Activated gamma-delta T cell treated with Interleukin-2 at 50 U/mL for 16 hours (primary cell): Measurements from ENCODE around the gene NKIRAS2.

Source experiments
- DNase-seq: peaks from one replicate; pipeline ENCODE4 v3.0.0-alpha.2; 2020

The NKIRAS2 gene

GRCh38 chr17:42027961-42028790 is 8.3 kb downstream of the NKIRAS2 start:
- no peak for DNase-seq

DNA sequence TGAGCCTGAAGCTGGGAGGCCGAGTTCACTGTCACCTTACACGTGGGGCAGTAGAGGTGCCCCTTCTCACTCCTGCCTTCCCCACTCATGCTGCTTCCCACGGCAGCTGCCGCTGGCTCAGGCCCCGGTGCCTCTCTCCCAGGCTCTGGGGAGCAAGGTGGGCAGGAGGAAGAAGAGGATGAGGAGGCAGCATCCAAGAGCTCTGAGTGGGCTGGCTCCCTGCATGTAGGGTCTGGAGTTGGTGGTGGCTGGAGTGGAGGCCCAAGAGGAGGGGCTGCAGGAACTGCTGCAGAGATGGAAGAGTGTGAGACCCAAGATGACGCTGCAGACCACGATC is 8.9 kb downstream of the NKIRAS2 start:
- no peak for DNase-seq

- no peak for DNase-seq
Measured at GRCh38 chr17:42031584-42031983, 11.7 kb downstream of the NKIRAS2 start.

DNA sequence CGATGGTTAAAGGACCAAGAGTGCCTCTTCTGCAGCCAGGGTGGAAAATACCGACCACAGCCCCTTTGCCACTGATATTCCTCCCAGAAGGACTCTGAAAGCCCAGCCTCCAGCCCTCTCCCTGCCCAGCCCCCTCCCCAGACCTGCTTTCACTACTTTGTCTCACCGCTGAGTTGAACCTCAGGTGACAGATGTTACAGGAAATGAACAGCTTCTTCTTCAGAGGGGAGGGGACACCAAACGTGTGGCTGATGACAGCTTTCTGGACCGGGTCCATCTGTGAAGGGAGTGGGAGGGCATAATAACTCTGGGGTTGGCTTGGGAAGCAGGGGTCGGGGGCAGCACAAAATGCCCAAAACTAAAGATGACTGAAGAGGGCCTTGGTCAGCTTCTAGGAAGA is 14.2 kb downstream of the NKIRAS2 start:
- no peak for DNase-seq

DNA sequence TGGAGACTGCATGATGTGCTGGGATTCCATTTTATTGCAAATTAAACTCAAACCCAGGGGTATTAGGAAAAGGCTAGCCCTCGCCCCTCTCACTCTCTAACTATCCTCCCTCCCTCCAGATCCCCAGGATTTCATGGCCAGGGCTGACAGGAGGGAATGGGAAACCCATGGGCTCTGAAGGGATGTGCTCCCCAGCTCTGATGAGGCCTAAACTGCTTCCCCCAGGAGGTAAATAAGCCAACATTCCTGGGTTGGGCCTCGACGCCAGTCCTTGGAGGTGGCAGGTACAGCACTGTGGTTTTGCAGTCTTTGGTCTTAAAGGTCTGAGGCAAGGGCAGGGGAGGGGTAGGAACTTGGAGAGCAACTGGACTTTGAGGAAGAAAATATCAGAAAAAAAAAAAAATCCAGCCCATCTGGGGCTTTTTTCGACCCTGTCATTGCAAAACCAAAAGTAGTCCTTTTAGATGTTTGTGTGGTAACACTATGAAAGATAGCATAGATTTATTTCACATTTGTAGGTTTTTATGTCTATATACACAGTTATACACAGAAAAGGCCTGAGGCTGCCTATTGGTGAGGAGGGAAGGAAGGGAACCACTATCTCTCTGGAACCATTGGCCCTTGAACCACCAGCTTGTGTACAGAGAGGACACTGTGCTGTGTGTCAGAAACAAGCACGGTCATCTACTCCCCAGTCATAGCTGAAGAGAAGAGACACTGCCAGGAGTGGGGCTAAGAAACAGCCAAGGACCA is 18.5 kb downstream of the NKIRAS2 start:
- no peak for DNase-seq

DNA sequence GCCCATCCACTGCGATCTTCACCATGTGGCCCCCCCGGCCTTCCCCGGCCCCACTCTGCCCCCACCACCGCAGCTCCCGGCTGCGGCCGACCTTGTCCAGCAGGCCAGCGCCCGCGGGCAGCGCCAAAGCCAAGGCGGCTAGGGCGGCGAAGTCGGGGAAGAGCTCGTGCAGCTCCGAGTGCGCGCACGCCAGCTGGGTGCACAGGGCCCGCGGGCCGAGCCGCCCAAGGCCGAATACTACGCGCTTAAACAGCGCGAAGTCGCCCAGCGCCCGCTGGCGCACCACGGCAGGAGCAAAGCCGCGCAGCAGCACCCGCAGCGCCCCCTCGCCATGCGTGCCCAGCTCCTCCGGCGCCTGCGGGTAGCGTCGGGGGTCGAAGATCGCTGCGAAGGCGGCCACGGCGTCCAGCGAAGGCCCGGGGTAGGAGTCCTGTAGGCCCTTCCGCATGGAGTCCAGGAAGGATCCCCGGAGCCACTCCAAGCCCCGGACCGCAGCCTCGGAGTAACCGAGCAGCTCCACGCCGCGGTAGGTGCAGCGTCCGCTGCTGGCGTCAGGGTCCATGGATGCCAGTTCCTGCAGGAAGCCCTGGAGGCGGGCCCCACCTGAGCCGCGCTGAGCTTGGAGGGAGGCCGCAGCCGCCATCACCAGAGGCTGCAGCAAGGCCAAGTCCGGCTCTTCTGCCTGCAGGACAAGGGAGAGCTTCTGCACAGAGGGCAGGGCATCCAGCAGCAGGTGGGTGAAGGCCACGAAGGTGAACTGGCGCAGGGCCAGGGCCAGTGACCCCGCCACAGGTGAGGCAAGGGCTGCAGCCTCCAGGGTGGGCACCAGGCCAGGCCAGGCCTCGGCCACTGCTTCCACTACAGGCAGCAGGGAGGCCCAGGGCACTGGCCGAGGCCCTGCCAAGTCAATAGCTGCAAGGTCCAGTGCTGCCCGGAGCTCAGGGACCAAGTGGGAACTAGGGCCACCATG is 20.2 kb downstream of the NKIRAS2 start:
- DNase-seq, result no peak

DNA sequence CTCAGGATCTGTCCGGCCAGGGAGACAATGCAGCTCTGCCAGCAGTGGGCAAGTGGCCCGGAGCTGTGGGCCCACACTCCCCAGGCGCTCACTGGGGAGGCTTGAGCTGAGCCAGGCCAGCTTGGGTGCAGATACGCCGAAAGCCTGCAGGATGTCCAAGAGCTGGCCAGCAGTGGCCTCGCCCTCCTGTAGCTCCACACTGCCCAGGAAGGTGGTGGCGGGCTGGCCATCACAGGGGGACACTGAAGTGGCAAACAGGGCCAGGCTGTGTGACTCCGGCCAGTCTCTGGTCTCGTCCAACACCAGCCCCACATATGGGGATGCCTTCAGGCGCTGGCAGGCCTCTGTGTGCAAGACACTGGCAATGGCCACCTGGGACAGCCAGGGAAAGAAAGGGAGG is 20.9 kb downstream of the NKIRAS2 start:
- no peak for DNase-seq

GRCh38 chr17:42041619-42042018 is 21.7 kb downstream of the NKIRAS2 start:
- no peak for DNase-seq

DNA sequence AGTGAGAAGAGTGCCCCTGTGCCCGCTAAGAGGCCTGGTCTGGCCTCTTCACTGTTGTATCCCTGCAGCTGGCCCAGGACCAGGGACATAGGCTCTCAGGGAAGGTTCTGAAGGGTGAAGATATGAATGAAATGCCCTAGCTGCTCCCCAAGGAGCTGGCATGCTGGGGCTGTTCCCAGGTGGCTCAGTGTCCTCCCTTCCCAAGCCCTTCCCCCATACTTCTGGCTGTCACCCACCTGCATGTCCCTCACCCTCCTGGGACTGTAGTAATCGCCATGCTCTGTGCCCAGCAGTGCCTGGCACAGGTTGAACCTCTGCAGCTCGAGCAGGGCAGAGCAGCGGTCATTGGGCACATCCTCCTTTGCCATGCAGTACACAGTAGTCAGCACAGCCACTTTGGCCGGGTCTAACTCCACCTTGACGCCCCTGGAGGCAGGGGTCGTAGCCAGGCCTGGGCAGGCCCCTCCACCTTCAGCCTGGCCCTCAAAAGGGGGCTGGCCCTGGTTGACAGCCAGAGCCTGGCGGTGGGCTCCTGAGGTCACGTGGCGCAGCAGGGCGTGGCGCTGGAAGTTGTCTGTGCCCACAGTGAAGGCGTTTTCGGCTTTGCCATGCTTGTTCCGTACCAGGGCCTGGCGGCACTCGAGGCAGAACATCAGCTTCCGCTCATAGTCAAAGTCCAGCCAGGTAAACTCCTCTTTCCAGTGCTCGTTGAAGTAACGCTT is 22.9 kb downstream of the NKIRAS2 start:
- DNase-seq, result no peak

DNA sequence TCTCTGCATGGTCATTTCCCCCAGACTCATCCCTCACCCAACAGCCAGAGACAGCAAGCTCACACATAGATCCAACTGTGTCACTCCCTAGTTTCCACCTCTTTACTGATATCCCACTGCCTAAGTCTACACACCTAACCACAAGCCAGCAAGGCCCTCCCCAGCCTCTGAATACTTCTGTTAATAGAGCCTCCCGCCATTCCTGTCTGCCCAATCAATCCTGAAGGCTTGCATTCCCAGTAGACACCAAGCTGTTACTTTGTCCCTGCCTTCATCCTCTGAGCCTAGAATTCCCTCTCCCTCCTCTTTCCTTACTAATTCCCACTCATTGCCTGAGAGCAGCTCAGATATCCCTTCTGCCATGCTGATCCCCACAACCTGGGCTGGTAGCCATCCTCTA is 25.8 kb downstream of the NKIRAS2 start:
- DNase-seq, result no peak

GRCh38 chr17:42047343-42047742 is 27.5 kb downstream of the NKIRAS2 start:
- DNase-seq, result no peak

DNA sequence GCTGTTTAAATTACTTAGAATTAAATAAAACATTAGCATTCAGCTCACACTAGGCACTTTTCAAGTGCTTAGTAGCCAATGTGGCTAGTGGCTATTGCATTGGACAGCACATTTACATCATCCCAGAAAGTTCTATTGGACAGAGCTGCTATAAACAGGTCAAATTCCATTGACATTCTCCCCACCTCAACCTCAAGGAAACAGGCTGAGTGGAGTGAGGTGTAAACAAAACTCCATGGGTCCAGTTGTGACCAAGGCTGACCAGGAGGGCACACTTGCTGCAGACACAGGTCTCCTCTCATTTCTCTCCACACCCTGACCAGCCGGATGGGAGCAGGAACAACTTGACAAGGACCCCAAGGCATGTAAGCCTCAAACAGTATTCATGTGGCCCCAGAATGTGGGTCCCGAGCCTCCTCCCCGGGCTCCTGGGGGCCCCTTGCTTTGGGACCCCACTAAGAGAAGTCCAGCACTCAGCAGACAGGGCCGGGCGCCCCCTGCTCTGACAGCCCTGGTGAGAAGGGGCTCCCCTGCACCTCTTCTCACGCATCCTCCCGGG is 30.0 kb downstream of the NKIRAS2 start:
- DNase-seq, result no peak

GRCh38 chr17:42050393-42051012 is 30.6 kb downstream of the NKIRAS2 start, which contains the start of gene C17orf113:
TSS of gene C17orf113 (minus strand) at chr17:42050601. CDS start at chr17:42043376, 7,225 bp downstream.
- peak; percentile 49 for DNase-seq

- DNase-seq, result no peak
Measured at GRCh38 chr17:42051013-42051400, 31.1 kb downstream of the NKIRAS2 start.

- DNase-seq, result no peak
Measured at GRCh38 chr17:42051645-42052044, 31.8 kb downstream of the NKIRAS2 start.

DNA sequence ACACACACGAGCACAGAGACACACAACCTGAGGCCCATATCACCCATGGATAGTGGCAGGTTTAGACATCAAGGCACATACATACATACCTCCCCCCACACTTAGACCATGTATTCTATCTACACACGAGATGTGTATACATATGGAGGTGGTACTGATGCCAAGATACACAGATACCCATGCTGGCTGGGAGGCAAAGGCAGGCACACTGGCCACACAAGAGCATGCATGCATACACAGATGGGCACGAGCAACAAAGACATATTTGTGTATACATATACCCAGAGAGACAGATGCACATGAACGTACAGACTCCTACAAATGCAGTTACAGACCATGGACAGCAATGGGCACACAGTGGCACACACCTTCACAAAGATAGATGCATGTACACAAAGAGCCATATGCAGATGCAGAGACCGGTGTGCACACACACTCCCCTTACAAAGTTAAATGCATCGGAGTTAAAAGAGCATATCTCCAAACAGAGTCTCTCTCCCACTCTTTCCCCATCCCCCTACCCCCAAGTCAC is 32.5 kb downstream of the NKIRAS2 start:
- no peak for DNase-seq

DNA sequence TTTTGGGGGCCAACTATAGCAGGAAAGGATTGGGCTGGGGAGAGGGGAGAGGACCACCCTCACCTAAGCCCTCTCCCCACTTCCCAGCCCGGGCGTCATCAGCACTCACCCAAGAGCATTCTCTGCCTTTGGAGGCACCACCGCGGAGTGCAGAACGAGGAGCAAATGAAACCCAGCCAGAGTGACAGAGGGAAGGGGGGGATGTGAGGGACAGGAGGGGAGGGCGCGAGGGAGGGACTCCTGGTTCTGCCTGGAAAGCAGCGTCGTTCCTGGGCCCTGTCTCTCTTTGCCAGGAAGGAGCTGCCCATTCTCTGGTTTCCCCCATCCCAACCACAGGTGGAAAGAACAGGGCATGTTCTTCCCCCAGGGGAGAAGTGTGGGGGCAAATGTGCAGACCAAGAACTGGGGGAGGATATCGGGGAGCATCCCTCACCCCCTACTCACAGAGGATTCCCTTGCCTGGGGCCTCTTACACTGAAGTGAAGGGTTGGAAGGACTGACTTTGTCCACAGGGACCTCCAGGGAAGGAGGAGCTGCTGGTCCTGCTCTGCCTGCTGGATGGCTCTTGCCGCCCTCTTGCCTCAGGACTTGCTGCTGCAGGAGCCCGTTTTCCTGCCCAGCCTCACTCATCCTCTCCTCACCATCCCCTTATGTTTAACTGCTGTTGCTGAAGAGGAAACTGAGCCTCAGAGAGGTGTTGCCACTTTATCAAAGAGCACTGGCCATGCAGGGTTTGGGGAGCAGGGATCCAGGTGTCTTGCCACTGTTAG is 34.0 kb downstream of the NKIRAS2 start:
- DNase-seq, result no peak

GRCh38 chr17:42055027-42055426 is 35.1 kb downstream of the NKIRAS2 start:
- no peak for DNase-seq

DNA sequence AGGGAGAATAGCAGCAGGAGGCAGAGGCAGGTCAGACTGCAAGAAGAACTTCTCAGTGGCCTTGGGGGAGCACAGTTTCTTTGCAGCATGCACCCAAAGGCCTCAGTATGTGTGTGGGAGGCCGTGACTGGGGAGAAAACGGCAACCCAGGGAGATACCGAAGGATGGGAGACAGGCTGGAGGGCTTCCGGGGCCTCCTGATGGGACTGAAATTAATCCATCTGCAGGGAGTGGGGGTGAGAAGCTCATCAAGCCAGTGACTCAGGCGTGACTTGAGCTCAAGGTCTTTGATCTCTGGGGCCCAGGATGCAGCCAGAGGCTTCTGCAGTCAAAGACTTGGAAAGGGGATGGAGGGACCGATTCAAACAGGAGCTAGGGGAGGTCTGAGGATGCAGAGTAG is 35.6 kb downstream of the NKIRAS2 start:
- no peak for DNase-seq

GRCh38 chr17:42056635-42057034 is 36.7 kb downstream of the NKIRAS2 start:
- no peak for DNase-seq

DNA sequence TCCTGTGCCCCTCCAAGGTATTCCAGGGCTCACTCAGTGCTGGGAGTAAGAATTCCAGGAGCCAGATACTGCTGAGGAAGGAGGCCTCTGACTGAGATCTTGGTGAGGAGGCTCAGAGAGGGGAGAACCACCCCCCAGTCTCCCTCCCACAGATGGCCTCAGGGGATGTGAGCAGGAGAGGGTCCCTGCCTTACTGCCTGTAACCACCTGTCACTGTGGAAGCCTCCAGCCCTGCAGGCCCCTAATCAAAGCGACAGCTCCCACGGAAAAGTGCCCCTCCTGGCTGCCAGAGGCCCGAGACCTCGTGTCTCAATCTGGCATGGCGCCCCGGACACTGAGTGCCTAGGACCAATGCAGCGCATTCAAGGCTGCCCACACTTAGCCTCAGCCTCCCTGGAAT is 38.2 kb downstream of the NKIRAS2 start:
- no peak for DNase-seq
